NCI-H446 (cell line): ENCODE data around the gene EFCC1.
"Not testable (repeated sequence)": the region's sequence is repeated elsewhere in the genome, so short reads cannot be mapped to it uniquely, and the experiment has no call there.

Experiments
- DNase-seq, 2 experiments: peaks; one replicate each; lab custom pipeline; 2025; lab: John Stamatoyannopoulos, UW

EFCC1 gene

DNA sequence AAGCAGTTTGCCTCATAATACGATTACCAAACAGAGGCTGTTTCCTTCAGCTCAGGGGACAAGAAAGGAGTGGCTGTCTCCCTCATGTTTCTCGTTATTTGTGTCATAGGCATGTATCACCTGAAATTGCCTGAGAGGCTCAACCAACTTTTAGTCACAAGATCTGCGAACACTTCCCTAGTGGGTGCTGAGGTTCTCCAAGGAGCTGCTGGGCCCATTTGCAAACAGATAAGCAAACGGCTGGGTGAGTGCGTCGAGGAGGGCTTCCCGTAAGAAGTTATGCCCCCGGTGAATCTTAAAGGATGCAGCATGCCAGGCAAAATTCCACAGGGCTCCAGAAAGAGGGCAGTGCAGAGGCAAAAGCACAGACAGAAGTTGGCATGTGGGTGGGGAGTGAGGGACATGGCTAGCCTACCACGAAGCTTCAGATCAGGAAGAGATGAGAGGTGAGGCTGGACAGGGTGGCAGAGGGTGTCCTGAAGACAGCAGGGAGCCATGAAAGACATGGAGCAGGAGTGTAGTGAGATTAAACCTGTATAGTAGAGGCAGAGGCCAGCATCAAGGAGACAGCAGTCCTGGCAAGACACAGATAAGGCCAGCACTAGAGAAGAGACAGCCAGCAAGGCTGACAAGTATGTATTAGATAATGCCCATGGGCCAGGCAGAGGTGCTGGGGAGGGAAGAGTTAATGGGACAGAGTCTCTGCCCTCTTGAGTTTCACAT is 55.5 kb downstream of the EFCC1 start:
- DNase-seq = no peak

DNA sequence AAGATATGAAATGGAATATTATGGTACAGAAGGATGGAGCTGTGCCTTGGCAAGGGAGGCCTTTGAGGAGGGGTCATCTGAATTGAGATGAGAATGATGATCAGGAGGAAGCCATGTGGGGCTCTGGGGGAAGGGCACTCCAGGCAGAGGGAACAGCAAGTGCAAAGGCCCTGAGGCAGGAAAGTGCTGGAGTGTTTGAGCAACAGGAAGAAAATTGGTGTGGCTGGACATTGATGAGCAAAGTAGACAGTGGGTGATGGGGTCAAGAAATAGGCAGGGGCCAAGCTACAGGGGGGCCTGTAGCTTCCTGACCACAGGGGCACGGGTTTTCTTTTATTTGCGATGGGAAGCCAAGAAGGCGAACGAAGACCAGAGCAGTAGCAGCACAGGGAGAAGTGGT is 56.1 kb downstream of the EFCC1 start:
- DNase-seq = no peak

DNA sequence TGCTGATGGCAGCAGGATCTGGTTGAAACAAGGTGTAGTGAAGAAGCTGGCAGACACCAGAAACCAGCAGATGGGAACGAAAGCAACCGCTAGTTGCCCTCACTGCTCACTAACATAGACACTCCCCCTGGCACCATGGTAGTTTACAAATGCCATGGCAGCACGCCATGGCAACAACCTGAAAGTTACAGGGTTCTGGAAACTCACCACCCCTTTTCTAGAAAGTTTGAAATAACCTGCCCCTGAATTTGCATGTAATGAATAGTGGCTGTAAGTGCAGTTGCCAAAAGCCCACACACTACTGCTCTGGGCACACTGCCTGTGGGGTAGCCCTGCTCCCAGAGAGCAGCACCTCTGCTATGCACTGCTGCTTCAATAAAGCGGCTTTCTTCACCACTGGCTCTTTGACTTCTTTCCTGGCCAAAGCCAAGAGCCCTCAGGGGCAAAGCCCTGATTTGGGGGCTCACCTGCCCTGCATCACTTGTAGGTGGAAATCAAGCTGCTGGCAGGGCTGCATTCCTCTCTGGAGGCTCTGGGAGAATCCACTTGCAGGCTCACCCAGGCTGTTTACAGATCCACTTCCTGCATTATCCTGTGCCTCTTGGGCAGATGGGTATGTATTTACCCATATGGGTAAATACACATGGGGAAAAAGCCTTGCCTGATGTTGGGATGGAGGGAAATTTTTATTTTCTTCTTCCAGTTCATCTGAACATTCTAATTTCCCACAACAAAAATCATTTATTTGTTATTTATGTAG is 57.5 kb downstream of the EFCC1 start:
- peak in 1 of 2 experiments; percentile 56 for DNase-seq

DNA sequence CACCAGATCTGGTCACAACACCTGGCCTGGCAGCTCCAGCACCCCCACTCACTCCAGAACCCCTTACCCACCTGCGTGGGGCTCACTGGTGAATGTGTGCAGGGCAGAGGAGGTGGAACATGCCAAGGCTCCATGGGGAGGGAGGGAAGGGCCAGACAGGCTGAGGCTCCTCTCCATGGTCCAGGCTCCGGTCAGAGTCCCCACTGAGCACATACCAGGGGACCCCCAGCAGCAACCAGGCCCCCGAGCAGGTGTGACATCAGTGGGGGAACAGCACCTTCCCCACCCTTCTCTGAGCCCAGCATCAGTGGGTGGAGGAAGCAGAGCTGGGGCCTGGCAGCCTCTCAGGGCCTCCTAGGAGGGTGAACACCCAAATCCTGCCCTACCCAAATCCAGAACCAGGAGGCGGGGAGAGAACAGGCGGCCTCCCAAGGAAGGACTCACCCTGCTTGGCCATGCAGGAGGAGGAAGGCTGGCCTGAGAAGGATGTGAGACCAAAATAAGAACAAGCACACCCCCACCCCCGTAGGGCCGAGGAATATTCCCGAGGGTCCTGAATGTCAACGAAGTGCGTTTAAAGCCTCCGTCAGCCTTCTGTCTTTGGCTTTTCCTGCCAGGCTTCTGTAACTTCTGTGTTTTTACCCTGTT is 58.3 kb downstream of the EFCC1 start:
- DNase-seq = no peak

DNA sequence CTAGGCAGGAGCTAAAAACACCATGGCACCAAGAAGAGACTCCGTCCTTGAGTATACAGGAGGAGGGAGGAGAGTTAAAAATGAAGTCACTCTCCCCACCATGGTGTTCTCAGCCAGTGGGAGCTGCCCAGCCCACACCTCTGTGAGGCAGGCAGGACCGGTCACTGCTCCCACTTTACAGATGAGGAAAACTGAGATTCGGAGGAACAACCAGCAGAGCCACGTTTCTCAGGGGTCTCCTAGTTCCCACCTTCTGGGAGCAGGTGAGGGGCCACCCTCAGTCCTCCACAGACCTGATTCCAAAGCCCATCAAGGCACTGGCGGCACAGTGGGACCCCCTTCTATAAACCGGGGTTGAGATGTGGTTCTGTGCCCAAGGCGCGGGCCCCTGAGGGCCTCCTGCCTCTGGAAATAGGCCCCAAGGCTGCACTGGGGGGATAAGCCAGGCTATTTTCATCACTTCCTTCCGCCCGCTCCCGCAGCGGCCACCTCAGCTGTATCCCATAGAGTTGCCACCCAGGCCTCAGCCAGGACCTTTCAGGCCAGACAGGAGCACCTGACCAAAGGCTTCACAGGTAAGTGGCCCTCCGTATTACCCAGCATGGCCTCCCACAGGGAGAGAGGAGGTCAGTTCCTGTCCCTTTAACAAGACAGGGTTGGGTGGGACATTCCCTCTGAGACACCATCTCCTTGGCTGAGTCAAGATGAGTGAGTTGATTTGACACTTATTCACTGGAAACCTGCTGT is 59.3 kb downstream of the EFCC1 start, which contains the start of gene GP9:
GP9 (plus strand) TSS at position 504 of the 747 bp plus-strand sequence. CDS start 961 bp downstream, outside the sequence.
- no peak for DNase-seq

DNA sequence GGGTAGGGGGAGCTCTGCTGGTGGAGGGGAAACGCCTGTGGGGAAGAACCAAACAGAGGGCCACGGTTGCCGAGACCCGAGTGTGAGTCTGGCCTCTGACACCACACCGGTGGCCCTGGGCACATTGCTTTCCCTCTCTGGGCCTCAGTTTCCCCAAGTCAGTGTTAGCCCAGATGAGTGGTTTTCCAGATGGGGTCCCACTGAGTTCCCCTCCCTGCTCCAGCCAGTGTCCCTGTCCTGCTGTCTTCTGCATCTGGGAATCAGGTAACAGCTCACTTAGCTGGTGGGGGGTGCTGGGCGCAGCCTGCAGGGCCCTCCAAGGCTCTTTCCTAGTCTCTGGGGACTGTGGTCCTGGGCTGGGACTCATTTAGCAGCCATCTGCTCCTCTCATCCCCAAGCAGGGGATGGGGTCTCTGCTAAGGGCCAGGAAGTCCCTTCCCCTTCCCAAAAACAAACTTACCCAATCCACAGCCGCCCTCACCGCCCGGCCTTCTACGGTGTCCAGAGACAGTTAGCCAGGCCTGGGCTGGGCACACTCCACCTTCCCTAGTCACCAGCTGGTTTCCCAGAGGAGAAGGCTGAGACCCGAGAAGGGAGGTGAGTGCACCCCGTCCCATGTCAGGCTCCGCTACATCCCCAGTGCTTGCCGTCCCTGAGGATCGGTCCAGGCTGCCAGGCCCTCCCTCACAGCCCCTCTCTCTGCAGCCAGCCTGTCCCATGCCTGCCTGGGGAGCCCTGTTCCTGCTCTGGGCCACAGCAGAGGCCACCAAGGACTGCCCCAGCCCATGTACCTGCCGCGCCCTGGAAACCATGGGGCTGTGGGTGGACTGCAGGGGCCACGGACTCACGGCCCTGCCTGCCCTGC is 60.2 kb downstream of the EFCC1 start:
- DNase-seq = no peak

DNA sequence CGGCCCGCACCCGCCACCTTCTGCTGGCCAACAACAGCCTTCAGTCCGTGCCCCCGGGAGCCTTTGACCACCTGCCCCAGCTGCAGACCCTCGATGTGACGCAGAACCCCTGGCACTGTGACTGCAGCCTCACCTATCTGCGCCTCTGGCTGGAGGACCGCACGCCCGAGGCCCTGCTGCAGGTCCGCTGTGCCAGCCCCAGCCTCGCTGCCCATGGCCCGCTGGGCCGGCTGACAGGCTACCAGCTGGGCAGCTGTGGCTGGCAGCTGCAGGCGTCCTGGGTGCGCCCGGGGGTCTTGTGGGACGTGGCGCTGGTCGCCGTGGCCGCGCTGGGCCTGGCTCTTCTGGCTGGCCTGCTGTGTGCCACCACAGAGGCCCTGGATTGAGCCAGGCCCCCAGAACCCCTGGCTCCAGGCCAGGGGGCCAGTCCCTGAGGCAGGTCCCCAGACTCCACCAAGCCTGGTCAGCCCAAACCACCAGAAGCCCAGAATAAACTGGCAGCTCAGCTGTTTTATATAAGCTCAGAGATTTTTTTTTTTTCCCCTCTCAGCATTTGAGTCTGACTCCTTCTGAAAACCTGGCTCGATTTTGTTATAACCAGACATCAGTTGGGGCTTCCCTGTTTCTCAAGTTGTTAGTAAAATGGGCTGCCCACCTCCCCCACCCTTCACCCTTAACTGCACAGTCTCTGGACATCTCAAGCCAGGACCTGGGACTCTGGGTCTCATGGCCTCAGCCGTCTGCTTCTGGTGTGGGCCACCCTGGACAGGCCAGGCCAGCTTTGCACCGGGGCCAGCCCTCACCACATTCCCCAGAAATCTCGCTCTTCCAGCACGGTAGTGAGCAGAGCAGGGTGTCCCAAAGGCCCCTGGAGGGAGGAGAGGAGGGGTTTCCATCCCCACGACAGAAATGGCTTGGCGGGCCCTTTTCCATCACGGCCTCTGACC is 61.1 kb downstream of the EFCC1 start:
- DNase-seq = no peak

DNA sequence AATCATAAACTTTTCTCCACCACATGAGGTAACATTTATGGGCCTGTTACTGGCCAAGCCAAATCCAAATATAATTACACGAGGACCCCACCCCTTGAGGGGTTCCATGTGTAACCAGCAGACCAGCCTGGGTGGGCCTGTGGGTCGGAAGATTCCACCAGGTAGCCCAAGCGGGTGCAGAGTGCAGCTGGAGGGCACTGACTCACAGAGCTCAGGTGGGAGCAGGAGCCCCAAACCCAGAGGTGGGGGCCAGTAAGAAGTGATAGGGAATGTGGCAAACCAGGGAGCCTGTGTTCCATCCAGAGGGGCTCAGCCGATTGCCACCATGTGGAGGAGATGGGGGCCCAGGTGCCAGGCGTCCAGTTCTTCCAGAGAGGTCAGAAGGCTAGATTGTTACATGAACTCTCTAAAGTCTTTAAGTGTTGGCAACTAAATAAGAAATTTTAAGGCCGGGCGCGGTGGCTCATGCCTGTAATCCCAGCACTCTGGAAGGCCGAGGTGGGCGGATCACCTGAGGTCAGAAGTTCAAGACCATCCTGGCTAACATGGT is 62.1 kb downstream of the EFCC1 start:
- DNase-seq = no peak

DNA sequence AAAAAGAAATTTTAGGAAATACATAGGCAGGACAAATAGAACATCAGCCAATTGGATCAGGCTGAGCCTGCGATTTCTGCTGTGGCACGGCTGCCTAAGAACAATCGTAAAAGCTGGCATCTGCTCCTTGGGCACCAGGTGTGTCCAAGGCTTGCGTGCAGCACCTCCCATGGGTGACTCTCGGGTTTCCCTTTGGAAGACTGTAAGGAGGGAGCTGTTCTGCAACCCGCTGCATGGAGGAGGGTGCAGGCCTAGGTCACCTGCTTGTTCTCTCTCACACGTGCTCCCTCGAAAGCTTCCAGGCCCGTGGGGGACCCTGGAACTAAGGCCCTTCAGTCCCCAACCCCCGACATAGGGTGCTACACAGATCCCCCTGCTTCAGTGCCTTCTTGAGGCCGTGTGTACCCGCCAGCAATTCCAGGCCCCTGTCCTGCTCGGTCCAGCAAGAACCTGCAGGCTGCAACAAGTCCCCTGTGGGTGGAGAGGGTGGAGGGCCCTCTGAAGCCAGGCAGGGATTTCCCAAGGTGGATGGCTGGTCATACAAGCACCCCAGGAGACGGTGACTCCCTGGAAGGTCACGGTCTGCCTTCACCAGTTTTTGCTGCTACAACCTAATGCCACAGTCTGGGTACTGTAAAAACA is 62.9 kb downstream of the EFCC1 start:
- DNase-seq = no peak

DNA sequence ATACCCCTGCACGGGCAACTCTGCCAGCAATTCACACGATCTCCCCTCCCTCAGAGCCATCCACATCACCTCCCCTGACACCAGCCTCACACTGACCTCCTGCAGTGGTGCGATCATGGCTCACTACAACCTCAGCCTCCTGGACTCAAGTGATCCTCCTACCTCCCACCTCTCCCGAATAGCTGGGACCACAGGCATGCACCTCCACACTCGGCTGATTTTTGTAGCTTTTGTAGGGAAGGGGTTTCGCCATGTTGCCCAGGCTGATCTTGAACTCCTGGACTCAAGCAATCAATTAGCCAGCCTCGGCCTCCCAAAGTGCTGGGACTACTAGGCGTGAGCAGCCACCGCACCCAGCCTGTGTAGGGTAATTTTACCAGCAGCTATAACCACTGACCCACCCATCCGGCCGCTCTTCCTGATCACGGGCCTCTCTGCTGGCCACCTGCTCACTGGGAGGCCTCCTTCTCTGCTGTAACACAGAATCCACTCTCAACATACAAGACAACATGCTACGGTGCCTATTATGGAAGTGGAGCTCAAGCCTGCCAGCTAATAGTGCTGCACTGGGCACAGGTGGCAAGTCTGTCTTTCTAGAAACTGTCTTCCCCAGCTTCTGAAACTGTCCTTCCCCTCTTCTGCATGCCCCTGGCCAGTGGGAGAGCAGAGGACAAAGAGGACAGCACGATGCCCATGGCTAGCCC is 64.1 kb downstream of the EFCC1 start:
- DNase-seq = no peak

DNA sequence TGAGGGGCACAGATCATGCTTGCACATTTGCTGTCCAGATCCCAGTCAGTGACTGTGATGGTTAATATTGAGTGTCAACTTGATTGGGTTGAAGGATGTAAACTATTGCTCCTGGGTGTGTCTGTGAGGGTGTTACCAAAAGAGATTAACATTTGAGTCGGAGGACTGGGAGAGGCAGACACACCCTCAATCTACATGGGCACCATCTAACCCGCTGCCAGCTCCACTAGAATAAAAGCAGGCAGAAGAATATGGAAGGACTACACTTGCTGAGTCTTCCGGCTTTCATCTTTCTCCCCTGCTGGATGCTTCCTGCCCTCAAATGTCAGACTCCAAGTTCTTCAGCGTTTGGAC is 64.6 kb downstream of the EFCC1 start:
- no peak for DNase-seq

DNA sequence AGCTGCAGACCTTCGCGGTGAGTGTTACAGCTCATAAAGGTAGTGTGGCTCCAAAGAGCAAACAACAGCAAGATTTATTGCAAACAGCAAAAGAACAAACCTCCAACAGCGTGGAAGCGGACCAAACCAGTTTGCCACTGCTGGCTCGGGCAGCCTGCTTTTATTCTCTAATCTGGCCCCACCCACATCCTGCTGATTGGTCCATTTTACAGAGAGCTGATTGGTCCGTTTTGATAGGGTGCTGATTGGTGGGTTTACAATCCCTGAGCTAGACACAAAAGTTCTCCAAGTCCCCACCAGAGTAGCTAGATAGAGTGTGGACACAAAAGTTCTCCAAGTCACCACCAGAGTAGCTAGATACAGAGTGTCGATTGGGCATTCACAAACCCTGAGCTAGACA is 66.6 kb downstream of the EFCC1 start:
- not testable (repeated sequence) for DNase-seq

DNA sequence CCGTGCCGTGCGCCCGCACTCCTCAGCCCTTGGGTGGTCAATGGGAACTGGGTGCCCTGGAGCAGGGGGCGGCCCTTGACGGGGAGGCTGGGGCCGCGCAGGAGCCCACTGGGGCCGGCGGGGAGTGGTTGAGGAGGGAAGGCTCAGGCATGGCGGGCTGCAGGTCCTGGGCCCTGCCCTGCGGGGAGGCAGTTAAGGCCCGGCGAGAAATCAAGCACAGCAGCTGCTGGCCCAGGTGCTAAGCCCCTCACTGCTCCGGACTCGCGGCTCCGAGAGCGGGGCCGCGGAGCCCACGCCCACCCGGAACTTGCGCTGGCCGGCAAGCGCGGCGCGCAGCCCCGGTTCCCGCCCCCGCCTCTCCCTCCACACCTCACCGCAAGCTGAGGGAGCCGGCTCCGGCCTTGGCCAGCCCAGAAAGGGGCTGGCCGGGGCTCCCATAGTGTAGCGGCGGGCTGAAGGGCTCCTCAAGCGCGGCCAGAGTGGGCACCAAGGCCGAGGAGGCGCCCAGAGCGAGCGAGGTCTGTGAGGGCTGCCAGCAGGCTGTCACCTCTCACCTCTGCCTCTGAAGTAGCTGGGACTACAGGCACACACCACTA is 67.3 kb downstream of the EFCC1 start:
- no peak for DNase-seq

DNA sequence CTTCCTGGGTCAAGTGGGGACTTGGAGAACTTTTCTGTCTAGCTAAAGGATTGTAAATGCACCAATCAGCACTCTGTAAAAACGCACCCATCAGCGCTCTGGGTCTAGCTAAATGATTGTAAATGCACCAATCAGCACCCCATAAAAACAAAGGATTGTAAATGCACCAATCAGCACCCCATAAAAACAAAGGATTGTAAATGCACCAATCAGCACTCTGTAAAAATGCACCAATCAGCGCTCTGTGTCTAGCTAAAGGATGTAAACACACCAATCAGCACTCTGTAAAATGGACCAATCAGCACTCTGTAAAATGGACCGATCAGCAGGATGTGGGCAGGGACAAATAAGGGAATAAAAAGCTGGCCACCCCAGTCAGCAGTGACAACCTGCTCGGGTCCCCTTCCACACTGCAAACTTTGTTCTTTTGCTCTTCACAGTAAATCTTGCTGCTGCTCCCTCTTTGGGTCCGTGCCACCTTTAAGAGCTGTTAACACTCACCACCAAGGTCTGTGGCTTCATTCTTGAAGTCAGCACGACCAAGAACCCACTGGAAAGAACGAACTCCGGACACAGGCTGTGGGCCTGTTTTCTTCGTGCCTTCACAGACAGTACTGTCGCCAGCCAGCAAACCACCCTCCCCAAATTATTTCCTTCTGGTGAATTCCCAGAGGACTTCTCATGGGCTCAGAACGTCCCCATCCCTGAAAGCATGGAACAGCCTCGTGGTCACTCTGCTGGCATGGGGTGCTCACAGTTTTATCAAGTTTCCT is 68.4 kb downstream of the EFCC1 start:
- not testable (repeated sequence) for DNase-seq

DNA sequence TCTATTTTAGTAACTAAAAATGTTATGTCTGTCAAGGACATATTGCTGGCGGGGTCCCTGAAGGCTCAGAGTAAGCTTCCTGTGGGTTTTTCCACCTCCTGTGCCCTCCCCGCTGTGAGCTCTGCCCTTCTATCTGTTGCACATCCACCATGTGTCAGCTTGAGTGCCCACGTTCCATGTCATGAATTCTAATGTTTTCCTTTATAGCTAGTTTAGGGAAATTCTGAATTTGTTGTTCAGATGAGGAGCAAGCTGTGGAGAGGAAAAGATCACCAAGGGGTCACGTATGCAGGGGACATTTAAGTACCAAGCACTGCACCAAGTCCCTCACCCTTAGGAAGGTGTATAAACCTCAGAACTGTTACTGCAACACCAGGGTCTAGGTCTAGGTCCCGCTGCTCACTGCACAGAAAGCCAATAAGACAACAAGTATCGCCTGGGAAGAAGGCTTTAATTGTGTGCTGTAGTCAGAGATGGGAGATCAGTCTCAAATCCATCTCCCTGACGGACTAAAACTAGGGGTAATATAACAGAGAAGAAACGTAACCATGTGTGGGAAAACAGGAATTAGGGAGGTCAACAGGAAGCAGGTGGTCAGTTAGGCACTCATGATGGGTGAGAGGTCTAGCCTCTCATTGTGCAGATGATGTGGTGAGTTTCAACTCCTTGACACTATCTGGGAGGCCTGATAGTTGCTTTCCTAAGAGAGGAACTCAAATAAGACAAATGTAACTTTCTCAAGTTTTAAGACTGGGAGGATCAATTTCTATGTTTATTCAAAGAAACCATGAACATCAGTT is 69.2 kb downstream of the EFCC1 start:
- DNase-seq = no peak

DNA sequence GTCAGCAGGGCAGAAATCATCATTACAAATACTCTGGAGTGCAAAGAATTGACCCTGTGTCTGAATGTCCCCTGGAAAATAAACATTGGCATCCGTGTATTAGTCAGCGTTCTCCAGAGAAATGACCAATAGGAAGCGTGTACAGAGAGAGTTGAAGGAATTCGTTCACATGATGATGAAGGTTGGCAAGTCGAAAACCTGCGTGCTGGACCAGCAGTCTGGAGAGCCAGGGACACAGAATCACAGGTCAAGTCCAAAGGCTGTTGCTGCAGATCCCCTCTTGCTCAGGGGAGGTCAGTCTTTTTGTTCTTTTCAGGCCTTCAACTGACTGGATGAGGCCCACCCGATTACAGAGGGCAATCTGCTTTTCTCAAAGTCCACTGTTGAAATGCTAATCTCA is 76.1 kb downstream of the EFCC1 start:
- DNase-seq = no peak

DNA sequence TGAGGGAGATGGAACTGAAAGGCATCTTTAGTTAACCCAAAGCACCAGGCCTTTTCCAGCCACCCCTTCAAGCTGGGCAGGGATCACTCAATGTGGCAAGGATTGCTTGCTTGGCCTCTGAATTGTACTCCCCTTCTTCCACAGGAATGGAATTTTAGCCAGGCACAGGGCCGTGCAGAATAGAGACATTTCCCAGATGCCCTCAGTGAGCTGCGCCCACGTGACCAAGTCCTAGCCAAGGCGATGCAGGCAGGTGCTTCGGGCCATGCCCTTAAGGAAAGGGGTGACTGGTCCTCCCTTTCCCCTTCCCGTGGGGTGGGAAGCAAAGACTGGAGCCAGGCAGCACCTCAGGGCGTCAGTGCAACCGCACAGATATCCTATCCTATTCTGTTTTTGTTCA is 77.4 kb downstream of the EFCC1 start:
- no peak for DNase-seq
